Measurements from ENCODE around the gene WNT2.

DNA sequence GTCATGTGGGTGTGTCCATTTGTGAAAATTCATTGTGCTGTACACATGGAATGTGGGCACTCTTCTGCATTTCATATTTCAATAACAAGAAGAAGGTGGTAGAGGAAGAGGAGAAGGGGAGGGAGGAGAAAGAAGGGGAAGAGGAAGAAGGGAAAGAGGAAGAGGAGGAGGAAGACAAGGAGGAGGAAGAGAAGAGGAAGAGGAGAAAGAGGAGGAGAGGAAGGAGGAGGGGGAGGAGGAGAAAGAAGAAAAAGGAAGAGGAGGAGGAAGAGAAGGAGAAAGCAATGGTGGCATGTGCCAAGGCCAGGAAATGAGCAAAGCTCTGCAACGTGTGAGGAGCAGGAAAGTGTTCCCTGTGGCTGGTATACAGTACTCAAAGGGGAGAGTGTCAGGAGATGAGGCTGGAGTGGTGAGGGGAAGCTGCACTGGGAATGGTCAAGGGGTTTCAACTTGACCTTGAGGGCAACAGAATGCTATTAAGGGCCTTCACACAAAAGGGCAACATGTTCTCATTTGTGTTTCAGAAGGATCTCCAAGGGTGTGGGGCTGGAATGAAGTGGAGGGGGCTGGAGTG lies 40.5 kb downstream of the WNT2 start:
- TF ChIP-seq CTCF (IDR thresholded peaks at IDR 0.05; ENCODE audit: poor library complexity, severe bottlenecking) = no peak
- TF ChIP-seq EP300 (conservative IDR thresholded peaks at IDR 0.05; ENCODE audit: poor library complexity, severe bottlenecking) = no peak
- TF ChIP-seq EZH2 (IDR thresholded peaks at IDR 0.05; ENCODE audit: borderline replicate concordance, insufficient read depth, low read length, poor library complexity, severe bottlenecking) = no peak
- TF ChIP-seq POLR2AphosphoS5 (IDR thresholded peaks at IDR 0.05) = no peak
- TF ChIP-seq RAD21 (conservative IDR thresholded peaks at IDR 0.05) = no peak
- TF ChIP-seq TAF1 (IDR thresholded peaks at IDR 0.05; ENCODE audit: low read depth) = no peak
- TF ChIP-seq MXI1 (conservative IDR thresholded peaks at IDR 0.05; ENCODE audit: poor library complexity, severe bottlenecking) = no peak
- TF ChIP-seq REST (IDR thresholded peaks at IDR 0.05; ENCODE audit: borderline replicate concordance) = no peak
- no peak for TF ChIP-seq SMC3 (conservative IDR thresholded peaks at IDR 0.05; ENCODE audit: poor library complexity)
